ENCODE measurements around the gene NPHS2. TPM values are rescaled to one million over a fixed set of nuclear protein-coding genes. Genes with fewer than 3 reads are reported as not detected.

Gene NPHS2
- total and polyA plus RNA-seq, 2 of the 4 experiments (the other 2 are of a cell fraction): not detected

DNA sequence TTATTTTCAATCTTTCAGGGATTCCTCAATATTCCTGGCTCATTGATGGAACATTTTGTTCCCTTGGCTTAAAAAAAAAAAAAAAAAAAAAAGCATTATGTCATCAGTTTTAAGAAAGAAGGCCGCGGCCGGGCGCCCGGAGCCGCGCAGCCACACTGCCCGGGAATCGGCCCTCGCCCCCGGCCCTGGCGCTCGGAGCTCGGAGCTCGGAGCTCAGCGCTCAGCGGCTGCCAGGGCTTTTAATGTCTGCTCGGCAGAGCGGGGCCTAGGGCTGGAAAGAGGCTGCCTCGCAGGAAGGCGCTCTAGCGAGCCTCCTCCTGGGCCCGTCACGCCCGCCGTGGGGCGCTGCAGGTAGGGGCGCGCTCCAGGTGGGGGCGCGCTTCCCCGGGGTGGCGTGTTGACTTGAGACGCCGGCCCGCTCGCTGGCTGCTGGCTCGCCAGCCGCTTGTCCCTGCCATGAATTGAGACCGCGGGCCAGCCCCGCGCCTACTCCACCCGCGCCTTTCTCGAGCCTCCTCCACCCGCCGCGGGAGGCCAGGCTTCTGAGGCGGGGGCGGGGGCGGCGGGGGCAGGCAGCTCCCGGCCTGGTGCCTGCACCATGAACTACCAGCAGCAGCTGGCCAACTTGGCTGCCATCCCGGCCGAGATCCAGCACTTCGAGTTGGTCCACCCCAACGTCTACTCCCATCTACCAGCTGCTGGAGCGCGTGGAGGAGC is 10.5 kb upstream of the NPHS2 start:
- Histone ChIP-seq H2BK120ac (ENCODE audit: low read depth, low read length) (no peak overlapping the region), H4K5ac (ENCODE audit: low read depth, low read length) (no peak overlapping the region), H3K27ac (ENCODE audit: insufficient read depth, low read length) (no peak overlapping the region), H3K18ac (ENCODE audit: low read depth, low read length) (no peak overlapping the region), H2AFZ (replicated peaks; ENCODE audit: low read length, poor library complexity) (peak overlapping the region; percentile 61), H3K27me3 (ENCODE audit: control insufficient read depth, insufficient read depth, low read length) (peaks cover 24% of the 10 kb centered on the region), H2BK5ac (ENCODE audit: low read depth, low read length, poor library complexity, severe bottlenecking) (no peak overlapping the region), H3K4me1 (ENCODE audit: control insufficient read depth, insufficient read depth, low read length) (no peaks in the 10 kb centered on the region), H2AK5ac (ENCODE audit: low read depth, low read length) (no peak overlapping the region), H3K4me2 (ENCODE audit: low read depth, low read length) (no peak overlapping the region; the same call in 1 of the 2 replicates), H3K23ac (ENCODE audit: low read depth, low read length) (no peak overlapping the region), H3K79me1 (ENCODE audit: low read depth in 1 of 2, low read length in 2 of 2) (no peaks in the 10 kb centered on the region), H2BK15ac (ENCODE audit: low read depth, low read length) (no peak overlapping the region), H3K56ac (ENCODE audit: extremely low read depth, insufficient read depth, low read length) (no peak overlapping the region), H3K9me3 (ENCODE audit: control insufficient read depth, insufficient read depth, low read length) (peaks cover 2% of the 10 kb centered on the region; the same call in 1 of the 2 replicates), H4K20me1 (ENCODE audit: insufficient read depth, low read length) (no peaks in the 10 kb centered on the region), H4K8ac (ENCODE audit: low read depth in 2 of 2, low read length in 2 of 2) (no peak overlapping the region), H4K91ac (ENCODE audit: insufficient read depth, low read depth, low read length) (no peak overlapping the region), H2BK20ac (ENCODE audit: low read depth, low read length) (no peak overlapping the region), H3K4me3 (ENCODE audit: insufficient read depth, low read depth, low read length) (no peak overlapping the region), H3K4ac (ENCODE audit: low read depth, low read length) (no peak overlapping the region), H3K14ac (replicated peaks; ENCODE audit: low read depth, low read length) (no peak overlapping the region), H3K36me3 (ENCODE audit: control insufficient read depth, insufficient read depth, low read length) (no peaks in the 10 kb centered on the region), H3K9me1 (ENCODE audit: insufficient read depth, low read length) (no peaks in the 10 kb centered on the region), H3K9ac (ENCODE audit: low read depth, low read length) (no peak overlapping the region), H2AK9ac (replicated peaks; ENCODE audit: low read depth, low read length, poor library complexity) (no peak overlapping the region)
- no TSS peak for BruUV-seq (replicated peaks)
- ChIA-PET CTCF (no interaction called here), POLR2A (ENCODE audit: unreplicated experiment) (interaction anchor here (0.6 kb wide), 1 partner anchor 39 kb away, joined by 11 read pairs; no protein-coding TSS in a partner anchor)
- TF ChIP-seq, protein P1, sequence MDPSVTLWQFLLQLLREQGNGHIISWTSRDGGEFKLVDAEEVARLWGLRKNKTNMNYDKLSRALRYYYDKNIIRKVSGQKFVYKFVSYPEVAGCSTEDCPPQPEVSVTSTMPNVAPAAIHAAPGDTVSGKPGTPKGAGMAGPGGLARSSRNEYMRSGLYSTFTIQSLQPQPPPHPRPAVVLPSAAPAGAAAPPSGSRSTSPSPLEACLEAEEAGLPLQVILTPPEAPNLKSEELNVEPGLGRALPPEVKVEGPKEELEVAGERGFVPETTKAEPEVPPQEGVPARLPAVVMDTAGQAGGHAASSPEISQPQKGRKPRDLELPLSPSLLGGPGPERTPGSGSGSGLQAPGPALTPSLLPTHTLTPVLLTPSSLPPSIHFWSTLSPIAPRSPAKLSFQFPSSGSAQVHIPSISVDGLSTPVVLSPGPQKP (IDR thresholded peaks at IDR 0.05; ENCODE audit: borderline replicate concordance, low read depth, low read length): no peak
- no peak for TF ChIP-seq RFX5 (IDR thresholded peaks at IDR 0.05; ENCODE audit: low read depth, low read length)
- TF ChIP-seq, protein P2, sequence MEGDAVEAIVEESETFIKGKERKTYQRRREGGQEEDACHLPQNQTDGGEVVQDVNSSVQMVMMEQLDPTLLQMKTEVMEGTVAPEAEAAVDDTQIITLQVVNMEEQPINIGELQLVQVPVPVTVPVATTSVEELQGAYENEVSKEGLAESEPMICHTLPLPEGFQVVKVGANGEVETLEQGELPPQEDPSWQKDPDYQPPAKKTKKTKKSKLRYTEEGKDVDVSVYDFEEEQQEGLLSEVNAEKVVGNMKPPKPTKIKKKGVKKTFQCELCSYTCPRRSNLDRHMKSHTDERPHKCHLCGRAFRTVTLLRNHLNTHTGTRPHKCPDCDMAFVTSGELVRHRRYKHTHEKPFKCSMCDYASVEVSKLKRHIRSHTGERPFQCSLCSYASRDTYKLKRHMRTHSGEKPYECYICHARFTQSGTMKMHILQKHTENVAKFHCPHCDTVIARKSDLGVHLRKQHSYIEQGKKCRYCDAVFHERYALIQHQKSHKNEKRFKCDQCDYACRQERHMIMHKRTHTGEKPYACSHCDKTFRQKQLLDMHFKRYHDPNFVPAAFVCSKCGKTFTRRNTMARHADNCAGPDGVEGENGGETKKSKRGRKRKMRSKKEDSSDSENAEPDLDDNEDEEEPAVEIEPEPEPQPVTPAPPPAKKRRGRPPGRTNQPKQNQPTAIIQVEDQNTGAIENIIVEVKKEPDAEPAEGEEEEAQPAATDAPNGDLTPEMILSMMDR (conservative IDR thresholded peaks at IDR 0.05; ENCODE audit: low read depth, low read length): 0 out of 2 replicates have a peak, but pooled peaks have one; percentile 27
- TF ChIP-seq FOS (IDR thresholded peaks at IDR 0.05; ENCODE audit: low read depth, low read length): no peak
- peak; percentile 3; the same call in 1 of the 2 replicates for TF ChIP-seq MAFK (IDR thresholded peaks at IDR 0.05; ENCODE audit: low read depth, low read length)
- no peak for TF ChIP-seq CHD1 (IDR thresholded peaks at IDR 0.05; ENCODE audit: low read depth, low read length)
- TF ChIP-seq, protein P3, sequence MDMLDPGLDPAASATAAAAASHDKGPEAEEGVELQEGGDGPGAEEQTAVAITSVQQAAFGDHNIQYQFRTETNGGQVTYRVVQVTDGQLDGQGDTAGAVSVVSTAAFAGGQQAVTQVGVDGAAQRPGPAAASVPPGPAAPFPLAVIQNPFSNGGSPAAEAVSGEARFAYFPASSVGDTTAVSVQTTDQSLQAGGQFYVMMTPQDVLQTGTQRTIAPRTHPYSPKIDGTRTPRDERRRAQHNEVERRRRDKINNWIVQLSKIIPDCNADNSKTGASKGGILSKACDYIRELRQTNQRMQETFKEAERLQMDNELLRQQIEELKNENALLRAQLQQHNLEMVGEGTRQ (IDR thresholded peaks at IDR 0.05; ENCODE audit: low read depth, low read length): no peak
- in situ Hi-C loops (cut with MboI; ENCODE audit: low sequenced_read_pairs): loop anchor here (25.0 kb wide), 1 partner anchor 324 kb away; no protein-coding TSS in a partner anchor
- DNase-seq (no peak), ATAC-seq (ENCODE audit: low read depth) (peak; percentile 83)
- intact Hi-C loops (cut with micrococcal nuclease): no loop called here
- WGBS, 2 experiments (ENCODE audit: extremely low coverage in 2 of 2, insufficient read length in 1 of 2): 5% methylated on average over 27 of the region's 60 CpGs; no CpG with 5 or more reads in 1 of the 2 experiments
- dilution Hi-C loops (cut with HindIII; ENCODE audit: low sequenced_read_pairs, unreplicated experiment): no loop called here

Measured in IMR-90 (cell line).